Transverse colon (tissue), 3 donors: Measurements from ENCODE around the gene PNMA1.
A peak's percentile ranks its signal among the peaks of the same experiment; 100 is the strongest.

ENCODE experiments used
- CTCF ChIP-seq, 5 experiments: fragments of 200-600 bp in 3 of 5; fragments of 450-650 bp in 2 of 5; sonication (generic) in 3 of 5; IDR thresholded peaks; 1 replicate in 2 of 5; 2 replicates in 3 of 5; pipeline ENCODE4 v1.5.1; 2016 to 2017; ENCODE audit warnings: antibody characterized with exemption in 5 of 5, inconsistent platforms in 3 of 5, mild to moderate bottlenecking in 2 of 5, moderate library complexity in 1 of 5
- EP300 ChIP-seq: sonication (generic); formaldehyde crosslinking; IDR thresholded peaks from one replicate; pipeline ENCODE4 v1.6.1; 2017; ENCODE audit warnings: antibody characterized with exemption, low read depth
- POLR2A ChIP-seq: fragments of 450-650 bp; IDR thresholded peaks from one replicate; pipeline ENCODE4 v1.6.1; 2016; ENCODE audit warnings: antibody characterized with exemption, mild to moderate bottlenecking, moderate library complexity

- TF ChIP-seq CTCF (IDR thresholded peaks at IDR 0.05) (peak; percentile 19 to 67 (median 28)), EP300 (no peak), POLR2A (no peak)
Observed at GRCh38 chr14:73752297-73752992, 38.3 kb upstream of the PNMA1 start.
